Measurements from ENCODE around the gene RAB41.

RAB41 gene

DNA sequence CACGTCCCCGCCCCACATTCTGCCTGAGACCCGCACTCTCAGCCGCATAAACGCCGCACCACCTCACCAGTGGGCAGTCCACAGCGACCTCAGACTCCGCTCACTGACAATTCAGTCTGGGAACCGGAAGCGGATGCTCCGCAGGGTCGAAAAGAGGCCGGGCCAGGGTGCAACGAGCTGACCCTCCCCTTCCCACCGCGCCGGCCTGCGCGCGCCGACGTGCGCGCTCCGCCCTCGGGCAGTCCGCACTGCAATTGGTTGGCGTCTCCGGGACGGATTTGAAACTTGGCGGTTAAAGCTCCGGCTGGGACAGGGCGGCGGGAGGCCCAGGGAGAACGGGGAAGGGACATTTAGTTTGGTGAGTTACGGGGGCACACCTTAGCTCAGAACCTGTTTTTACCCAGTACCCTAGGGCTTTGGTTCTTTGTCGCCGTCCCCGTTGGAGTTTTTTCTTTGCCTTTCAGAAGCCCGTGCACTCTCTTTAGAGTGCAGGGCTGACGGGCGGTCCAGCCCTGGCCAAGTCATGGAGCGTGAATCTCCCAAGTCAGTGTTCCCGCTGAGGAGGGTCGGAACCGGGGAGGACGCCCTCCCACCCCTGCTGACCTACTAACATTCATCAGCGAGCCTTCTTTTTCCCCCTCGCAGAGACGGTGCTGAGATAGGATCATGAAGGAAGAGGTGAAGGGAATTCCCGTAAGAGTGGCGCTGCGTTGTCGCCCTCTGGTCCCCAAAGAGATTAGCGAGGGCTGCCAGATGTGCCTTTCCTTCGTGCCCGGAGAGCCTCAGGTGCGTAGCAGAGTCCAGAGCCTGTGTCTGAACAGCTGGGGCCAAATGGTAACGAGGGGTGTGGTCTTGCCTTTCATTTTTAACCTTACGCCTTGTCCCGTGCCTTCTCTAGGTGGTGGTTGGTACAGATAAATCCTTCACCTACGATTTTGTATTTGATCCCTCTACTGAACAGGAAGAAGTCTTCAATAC is 8.1 kb downstream of the RAB41 start, which contains the start of the genes KIF4A and PDZD11 (continued):
- TF ChIP-seq OVOL3 (tag by site-specific recombination; IDR thresholded peaks at IDR 0.05) (no peak), SP3 (tag by site-specific recombination; IDR thresholded peaks at IDR 0.05) (peak; percentile 84), ZNF214 (tag by site-specific recombination; IDR thresholded peaks at IDR 0.05; ENCODE audit: borderline replicate concordance) (no peak), ZIC2 (tag by site-specific recombination; IDR thresholded peaks at IDR 0.05) (peak; percentile 51), KLF8 (tag by site-specific recombination; IDR thresholded peaks at IDR 0.05) (peak; percentile 59), SP2 (tag by site-specific recombination; IDR thresholded peaks at IDR 0.05) (peak; percentile 94), ZFP41 (tag by site-specific recombination; IDR thresholded peaks at IDR 0.05; ENCODE audit: borderline replicate concordance) (no peak), ZBTB17 (tag by site-specific recombination; IDR thresholded peaks at IDR 0.05) (peak; percentile 7; the same call in 1 of the 2 replicates), GLIS2 (tag by site-specific recombination; IDR thresholded peaks at IDR 0.05) (0 out of 2 replicates have a peak, but pooled peaks have one; percentile 25), ZNF10 (tag by site-specific recombination; IDR thresholded peaks at IDR 0.05) (peak; percentile 28; the same call in 1 of the 2 replicates), ZNF274 (IDR thresholded peaks at IDR 0.05; ENCODE audit: low read length) (no peak), ZNF274 (tag by site-specific recombination; IDR thresholded peaks at IDR 0.05; ENCODE audit: borderline replicate concordance) (no peak), ZNF600 (tag by site-specific recombination; IDR thresholded peaks at IDR 0.05) (peak; percentile 38; the same call in 1 of the 2 replicates), ZNF596 (tag by site-specific recombination; IDR thresholded peaks at IDR 0.05) (no peak), MZF1 (tag by site-specific recombination; IDR thresholded peaks at IDR 0.05; ENCODE audit: borderline replicate concordance) (no peak), ZNF561 (tag by site-specific recombination; IDR thresholded peaks at IDR 0.05; ENCODE audit: borderline replicate concordance) (0 out of 2 replicates have a peak, but pooled peaks have one; percentile 55), KLF1 (tag by site-specific recombination; IDR thresholded peaks at IDR 0.05) (0 out of 2 replicates have a peak, but pooled peaks have one; percentile 18), ZNF621 (tag by site-specific recombination; IDR thresholded peaks at IDR 0.05) (no peak), ZNF391 (tag by site-specific recombination; IDR thresholded peaks at IDR 0.05; ENCODE audit: borderline replicate concordance, low read depth) (no peak), ZNF514 (tag by site-specific recombination; IDR thresholded peaks at IDR 0.05) (no peak), ZSCAN23 (tag by site-specific recombination; IDR thresholded peaks at IDR 0.05) (no peak), ZNF501 (tag by site-specific recombination; IDR thresholded peaks at IDR 0.05) (0 out of 2 replicates have a peak, but pooled peaks have one; percentile 61), ZNF335 (tag by site-specific recombination; conservative IDR thresholded peaks at IDR 0.05) (peak; percentile 72), ZNF843 (tag by site-specific recombination; IDR thresholded peaks at IDR 0.05) (0 out of 2 replicates have a peak, but pooled peaks have one; percentile 26)
- TF ChIP-seq, protein P1, sequence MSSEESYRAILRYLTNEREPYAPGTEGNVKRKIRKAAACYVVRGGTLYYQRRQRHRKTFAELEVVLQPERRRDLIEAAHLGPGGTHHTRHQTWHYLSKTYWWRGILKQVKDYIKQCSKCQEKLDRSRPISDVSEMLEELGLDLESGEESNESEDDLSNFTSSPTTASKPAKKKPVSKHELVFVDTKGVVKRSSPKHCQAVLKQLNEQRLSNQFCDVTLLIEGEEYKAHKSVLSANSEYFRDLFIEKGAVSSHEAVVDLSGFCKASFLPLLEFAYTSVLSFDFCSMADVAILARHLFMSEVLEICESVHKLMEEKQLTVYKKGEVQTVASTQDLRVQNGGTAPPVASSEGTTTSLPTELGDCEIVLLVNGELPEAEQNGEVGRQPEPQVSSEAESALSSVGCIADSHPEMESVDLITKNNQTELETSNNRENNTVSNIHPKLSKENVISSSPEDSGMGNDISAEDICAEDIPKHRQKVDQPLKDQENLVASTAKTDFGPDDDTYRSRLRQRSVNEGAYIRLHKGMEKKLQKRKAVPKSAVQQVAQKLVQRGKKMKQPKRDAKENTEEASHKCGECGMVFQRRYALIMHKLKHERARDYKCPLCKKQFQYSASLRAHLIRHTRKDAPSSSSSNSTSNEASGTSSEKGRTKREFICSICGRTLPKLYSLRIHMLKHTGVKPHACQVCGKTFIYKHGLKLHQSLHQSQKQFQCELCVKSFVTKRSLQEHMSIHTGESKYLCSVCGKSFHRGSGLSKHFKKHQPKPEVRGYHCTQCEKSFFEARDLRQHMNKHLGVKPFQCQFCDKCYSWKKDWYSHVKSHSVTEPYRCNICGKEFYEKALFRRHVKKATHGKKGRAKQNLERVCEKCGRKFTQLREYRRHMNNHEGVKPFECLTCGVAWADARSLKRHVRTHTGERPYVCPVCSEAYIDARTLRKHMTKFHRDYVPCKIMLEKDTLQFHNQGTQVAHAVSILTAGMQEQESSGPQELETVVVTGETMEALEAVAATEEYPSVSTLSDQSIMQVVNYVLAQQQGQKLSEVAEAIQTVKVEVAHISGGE (tag by site-specific recombination; conservative IDR thresholded peaks at IDR 0.05; ENCODE audit: low read depth): peak; percentile 95
- TF ChIP-seq, protein P2, sequence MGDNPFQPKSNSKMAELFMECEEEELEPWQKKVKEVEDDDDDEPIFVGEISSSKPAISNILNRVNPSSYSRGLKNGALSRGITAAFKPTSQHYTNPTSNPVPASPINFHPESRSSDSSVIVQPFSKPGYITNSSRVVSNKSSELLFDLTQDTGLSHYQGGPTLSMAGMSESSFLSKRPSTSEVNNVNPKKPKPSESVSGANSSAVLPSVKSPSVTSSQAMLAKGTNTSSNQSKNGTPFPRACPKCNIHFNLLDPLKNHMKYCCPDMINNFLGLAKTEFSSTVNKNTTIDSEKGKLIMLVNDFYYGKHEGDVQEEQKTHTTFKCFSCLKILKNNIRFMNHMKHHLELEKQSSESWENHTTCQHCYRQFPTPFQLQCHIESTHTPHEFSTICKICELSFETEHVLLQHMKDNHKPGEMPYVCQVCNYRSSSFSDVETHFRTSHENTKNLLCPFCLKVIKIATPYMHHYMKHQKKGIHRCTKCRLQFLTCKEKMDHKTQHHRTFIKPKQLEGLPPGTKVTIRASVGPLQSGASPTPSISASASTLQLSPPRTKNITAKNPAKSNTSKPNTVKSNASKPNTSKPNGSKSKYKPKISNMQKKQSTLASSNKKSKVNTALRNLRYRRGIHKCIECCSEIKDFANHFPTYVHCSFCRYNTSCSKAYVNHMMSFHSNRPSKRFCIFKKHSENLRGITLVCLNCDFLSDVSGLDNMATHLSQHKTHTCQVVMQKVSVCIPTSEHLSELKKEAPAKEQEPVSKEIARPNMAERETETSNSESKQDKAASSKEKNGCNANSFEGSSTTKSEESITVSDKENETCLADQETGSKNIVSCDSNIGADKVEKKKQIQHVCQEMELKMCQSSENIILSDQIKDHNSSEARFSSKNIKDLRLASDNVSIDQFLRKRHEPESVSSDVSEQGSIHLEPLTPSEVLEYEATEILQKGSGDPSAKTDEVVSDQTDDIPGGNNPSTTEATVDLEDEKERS (tag by site-specific recombination; IDR thresholded peaks at IDR 0.05): peak; percentile 31; the same call in 1 of the 2 replicates
- TF ChIP-seq, protein P3, sequence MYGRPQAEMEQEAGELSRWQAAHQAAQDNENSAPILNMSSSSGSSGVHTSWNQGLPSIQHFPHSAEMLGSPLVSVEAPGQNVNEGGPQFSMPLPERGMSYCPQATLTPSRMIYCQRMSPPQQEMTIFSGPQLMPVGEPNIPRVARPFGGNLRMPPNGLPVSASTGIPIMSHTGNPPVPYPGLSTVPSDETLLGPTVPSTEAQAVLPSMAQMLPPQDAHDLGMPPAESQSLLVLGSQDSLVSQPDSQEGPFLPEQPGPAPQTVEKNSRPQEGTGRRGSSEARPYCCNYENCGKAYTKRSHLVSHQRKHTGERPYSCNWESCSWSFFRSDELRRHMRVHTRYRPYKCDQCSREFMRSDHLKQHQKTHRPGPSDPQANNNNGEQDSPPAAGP (tag by site-specific recombination; IDR thresholded peaks at IDR 0.05): 0 out of 2 replicates have a peak, but pooled peaks have one; percentile 15
- TF ChIP-seq, protein P4, sequence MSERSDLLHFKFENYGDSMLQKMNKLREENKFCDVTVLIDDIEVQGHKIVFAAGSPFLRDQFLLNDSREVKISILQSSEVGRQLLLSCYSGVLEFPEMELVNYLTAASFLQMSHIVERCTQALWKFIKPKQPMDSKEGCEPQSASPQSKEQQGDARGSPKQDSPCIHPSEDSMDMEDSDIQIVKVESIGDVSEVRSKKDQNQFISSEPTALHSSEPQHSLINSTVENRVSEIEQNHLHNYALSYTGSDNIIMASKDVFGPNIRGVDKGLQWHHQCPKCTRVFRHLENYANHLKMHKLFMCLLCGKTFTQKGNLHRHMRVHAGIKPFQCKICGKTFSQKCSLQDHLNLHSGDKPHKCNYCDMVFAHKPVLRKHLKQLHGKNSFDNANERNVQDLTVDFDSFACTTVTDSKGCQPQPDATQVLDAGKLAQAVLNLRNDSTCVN (tag by site-specific recombination; optimal IDR thresholded peaks at IDR 0.05): peak; percentile 87

Data from HEK293 (cell line).